Activated B cell treated with CpG ODN at 0.5 μM for 24 hours (primary cell): ENCODE results near the gene FGGY. TPM values are rescaled to one million over a fixed set of nuclear protein-coding genes. Genes with fewer than 3 reads are reported as not detected.

Experiments used
- ATAC-seq: fragments of 200-7000 bp; cut with Tn5 transposase; one replicate; pipeline ENCODE4 v1.10.0; 2021; ENCODE audit warnings: low read depth, mild to moderate bottlenecking, moderate library complexity
- CTCF ChIA-PET: fragments of 350-600 bp; sonication (Branson Sonifier 250); formaldehyde crosslinking; loops from one replicate; lab custom pipeline; 2021; ENCODE audit warnings: antibody characterized with exemption; lab: Charles Lee
- POLR2A ChIA-PET: fragments of 350-600 bp; sonication (Branson Sonifier 250); formaldehyde crosslinking; loops from one replicate; lab custom pipeline; 2021; ENCODE audit warnings: antibody characterized with exemption; lab: Charles Lee
- DNase-seq: peaks from one replicate; pipeline ENCODE4 v3.0.0; 2022
- H3K27ac Mint-ChIP-seq: one replicate; pipeline ENCODE4 v1.8.0; 2020; ENCODE audit warnings: mixed read lengths
- H3K27me3 Mint-ChIP-seq: one replicate; pipeline ENCODE4 v1.8.0; 2021; ENCODE audit warnings: mixed read lengths
- H3K36me3 Mint-ChIP-seq: one replicate; pipeline ENCODE4 v1.8.0; 2021; ENCODE audit warnings: low read depth, mixed read lengths
- H3K4me1 Mint-ChIP-seq: one replicate; pipeline ENCODE4 v1.8.0; 2021; ENCODE audit warnings: mixed read lengths
- H3K4me3 Mint-ChIP-seq: one replicate; pipeline ENCODE4 v1.8.0; 2020; ENCODE audit warnings: mild to moderate bottlenecking, mixed read lengths
- H3K9me3 Mint-ChIP-seq: one replicate; pipeline ENCODE4 v1.8.0; 2020; ENCODE audit warnings: mixed read lengths
- CTCF ChIP-seq: fragments of 200-600 bp; IDR thresholded peaks from one replicate; pipeline ENCODE4 v1.8.0; 2022; ENCODE audit warnings: antibody characterized with exemption, mild to moderate bottlenecking
- intact Hi-C: fragments of 100-400 bp; cut with micrococcal nuclease; formaldehyde crosslinking; loops from one replicate; pipeline ENCODE4 v1.15.1; 2024
- total RNA-seq: library from RNA; stranded (reverse); gene quantifications from 2 replicates; pipeline ENCODE4 v1.2.3, GENCODE V29; 2022

The FGGY gene
- total RNA-seq, 1 donor from 2014 or later = 24.0 TPM

- TF ChIP-seq CTCF = no peak
- ATAC-seq = no peak
Observed at GRCh38 chr1:59258412-59259032, 38.4 kb upstream of the FGGY start.

GRCh38 chr1:59261537-59261936, 35.4 kb upstream of the FGGY start:
- ChIA-PET POLR2A (no interaction called here), CTCF (no interaction called here)
- TF ChIP-seq CTCF = no peak
- ATAC-seq (no peak), DNase-seq (no peak)
- H3K27ac Mint-ChIP-seq = no peak overlapping the region
- H3K36me3 Mint-ChIP-seq = no peaks in the 10 kb centered on the region
- peaks cover 24% of the 10 kb centered on the region for H3K4me1 Mint-ChIP-seq
- H3K27me3 Mint-ChIP-seq = no peaks in the 10 kb centered on the region
- intact Hi-C loops = no loop called here
- no peaks in the 10 kb centered on the region for H3K9me3 Mint-ChIP-seq
- no peak overlapping the region for H3K4me3 Mint-ChIP-seq

More at GRCh38 chr1:59258412-59259032, 38.4 kb upstream of the FGGY start:
- Mint-ChIP-seq H3K9me3 (no peaks in the 10 kb centered on the region), H3K27me3 (no peaks in the 10 kb centered on the region), H3K27ac (no peak overlapping the region), H3K36me3 (no peaks in the 10 kb centered on the region), H3K4me1 (peaks cover 2% of the 10 kb centered on the region), H3K4me3 (no peak overlapping the region)
- intact Hi-C loops = no loop called here
- ChIA-PET CTCF (interaction anchor here (1.3 kb wide), 1 partner anchor 14 kb away, joined by 3 read pairs; no protein-coding TSS in a partner anchor), POLR2A (interaction anchor here (0.6 to 1.3 kb wide), 2 partner anchors 38 to 451 kb away, joined by 3 to 4 read pairs; no protein-coding TSS in a partner anchor)
- DNase-seq = no peak

GRCh38 chr1:59262631-59263030, 34.3 kb upstream of the FGGY start:
- H3K27me3 Mint-ChIP-seq = no peaks in the 10 kb centered on the region
- no peak for DNase-seq
- POLR2A ChIA-PET = no interaction called here
- H3K4me3 Mint-ChIP-seq = no peak overlapping the region
- TF ChIP-seq CTCF = no peak
- H3K9me3 Mint-ChIP-seq = peaks cover 3% of the 10 kb centered on the region
- CTCF ChIA-PET = no interaction called here
- H3K36me3 Mint-ChIP-seq = no peaks in the 10 kb centered on the region
- no peak for ATAC-seq
- H3K27ac Mint-ChIP-seq = peak overlapping the region; percentile 32
- intact Hi-C loops = no loop called here
- H3K4me1 Mint-ChIP-seq = peaks cover 35% of the 10 kb centered on the region

GRCh38 chr1:59263111-59263510, 33.8 kb upstream of the FGGY start:
- H3K27ac Mint-ChIP-seq = peak overlapping the region; percentile 50
- intact Hi-C loops = no loop called here
- H3K4me1 Mint-ChIP-seq = peaks cover 39% of the 10 kb centered on the region
- POLR2A ChIA-PET = no interaction called here
- TF ChIP-seq CTCF = no peak
- ATAC-seq (no peak), DNase-seq (no peak)
- no peaks in the 10 kb centered on the region for H3K27me3 Mint-ChIP-seq
- peaks cover 3% of the 10 kb centered on the region for H3K9me3 Mint-ChIP-seq
- no peak overlapping the region for H3K4me3 Mint-ChIP-seq
- CTCF ChIA-PET = no interaction called here
- H3K36me3 Mint-ChIP-seq = no peaks in the 10 kb centered on the region

GRCh38 chr1:59265622-59266021, 31.3 kb upstream of the FGGY start:
- intact Hi-C loops = loop anchor here (1.0 to 2.0 kb wide), 5 partner anchors 27 to 481 kb away; partner anchors contain the start of gene JUN
- Mint-ChIP-seq H3K27ac (peak overlapping the region; percentile 97), H3K4me1 (peaks cover 58% of the 10 kb centered on the region), H3K9me3 (peaks cover 3% of the 10 kb centered on the region), H3K36me3 (no peaks in the 10 kb centered on the region), H3K4me3 (no peak overlapping the region), H3K27me3 (no peaks in the 10 kb centered on the region)
- no peak for TF ChIP-seq CTCF
- ChIA-PET POLR2A (interaction anchor here (0.8 to 3.7 kb wide), 9 partner anchors 24 to 482 kb away, joined by 3 to 44 read pairs (median 4); partner anchors contain the start of genes FGGY and JUN), CTCF (interaction anchor here (2.1 kb wide), 1 partner anchor 27 kb away, joined by 11 read pairs; no protein-coding TSS in a partner anchor)
- no peak for DNase-seq
- ATAC-seq = no peak
